ENCODE measurements around the gene CIT.
A peak's percentile ranks its signal among the peaks of the same experiment; 100 is the strongest.

CIT gene

DNA sequence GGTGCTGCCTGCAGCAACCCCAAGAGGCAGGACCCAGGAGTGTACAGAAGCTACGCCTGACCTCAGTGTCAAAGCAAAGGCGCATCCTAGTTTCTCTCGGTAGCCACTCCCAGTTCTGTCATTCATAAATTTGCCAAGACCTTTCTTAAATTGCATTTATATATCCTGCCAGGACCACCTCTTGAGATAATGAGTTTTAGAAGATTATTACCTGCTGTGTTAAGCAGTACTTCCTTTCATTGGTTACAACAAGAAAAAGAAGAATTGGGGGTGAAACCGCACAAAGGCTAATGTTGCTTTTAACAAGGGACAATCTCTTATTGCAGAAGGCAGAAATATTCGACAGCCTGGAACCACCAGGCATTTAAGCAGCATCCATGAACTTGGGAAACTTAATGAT, 57.8 kb downstream of the CIT start:
- ChIA-PET CTCF (no interaction called here), POLR2A (interaction anchor here (0.6 kb wide), 1 partner anchor 15 kb away, joined by 3 read pairs; no protein-coding TSS in a partner anchor)
- DNase-seq (ENCODE audit: extremely low spot score): no peak
- TF ChIP-seq, protein P1, sequence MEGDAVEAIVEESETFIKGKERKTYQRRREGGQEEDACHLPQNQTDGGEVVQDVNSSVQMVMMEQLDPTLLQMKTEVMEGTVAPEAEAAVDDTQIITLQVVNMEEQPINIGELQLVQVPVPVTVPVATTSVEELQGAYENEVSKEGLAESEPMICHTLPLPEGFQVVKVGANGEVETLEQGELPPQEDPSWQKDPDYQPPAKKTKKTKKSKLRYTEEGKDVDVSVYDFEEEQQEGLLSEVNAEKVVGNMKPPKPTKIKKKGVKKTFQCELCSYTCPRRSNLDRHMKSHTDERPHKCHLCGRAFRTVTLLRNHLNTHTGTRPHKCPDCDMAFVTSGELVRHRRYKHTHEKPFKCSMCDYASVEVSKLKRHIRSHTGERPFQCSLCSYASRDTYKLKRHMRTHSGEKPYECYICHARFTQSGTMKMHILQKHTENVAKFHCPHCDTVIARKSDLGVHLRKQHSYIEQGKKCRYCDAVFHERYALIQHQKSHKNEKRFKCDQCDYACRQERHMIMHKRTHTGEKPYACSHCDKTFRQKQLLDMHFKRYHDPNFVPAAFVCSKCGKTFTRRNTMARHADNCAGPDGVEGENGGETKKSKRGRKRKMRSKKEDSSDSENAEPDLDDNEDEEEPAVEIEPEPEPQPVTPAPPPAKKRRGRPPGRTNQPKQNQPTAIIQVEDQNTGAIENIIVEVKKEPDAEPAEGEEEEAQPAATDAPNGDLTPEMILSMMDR (IDR thresholded peaks at IDR 0.05; ENCODE audit: control extremely low read depth, extremely low read depth, low read depth, missing control alignments): no peak

DNA sequence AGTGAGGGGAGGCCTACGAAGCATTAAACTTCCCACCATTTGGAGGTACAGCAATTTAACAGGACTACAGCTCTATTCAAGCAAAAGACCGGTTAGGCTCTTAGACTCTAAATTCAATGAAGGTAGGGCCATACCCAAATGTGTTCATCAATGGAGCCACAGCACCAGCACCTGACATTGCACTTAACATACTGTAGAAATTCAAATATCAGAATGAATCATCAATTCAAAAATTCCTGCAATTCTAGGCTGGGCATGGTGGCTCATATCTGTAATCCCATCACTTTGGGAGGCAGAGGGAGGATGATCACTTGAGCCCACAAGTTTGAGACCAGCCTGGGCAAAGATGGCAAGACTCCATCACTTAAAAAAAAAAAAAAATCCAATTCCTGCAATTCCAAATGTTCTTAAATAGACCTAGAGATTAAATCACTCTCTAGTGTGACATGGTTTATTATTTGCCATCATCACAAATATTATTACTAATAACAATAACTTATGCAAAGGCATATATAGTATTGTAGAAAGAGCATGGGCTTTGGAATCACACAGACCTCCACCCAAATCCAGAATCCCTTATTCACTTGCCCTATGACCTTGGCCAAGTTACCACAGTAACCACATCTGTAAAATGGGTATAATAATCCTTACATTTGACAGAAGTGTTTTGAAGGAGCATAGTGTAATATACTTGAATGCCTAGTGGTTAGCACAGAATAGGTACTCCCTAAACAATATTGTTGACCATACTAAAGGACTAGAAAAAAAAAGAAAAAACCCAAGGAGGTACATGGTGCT, 59.4 kb downstream of the CIT start:
- TF ChIP-seq, protein P1 (IDR thresholded peaks at IDR 0.05; ENCODE audit: control extremely low read depth, extremely low read depth, low read depth, missing control alignments): no peak
- ChIA-PET POLR2A (no interaction called here), CTCF (no interaction called here)

DNA sequence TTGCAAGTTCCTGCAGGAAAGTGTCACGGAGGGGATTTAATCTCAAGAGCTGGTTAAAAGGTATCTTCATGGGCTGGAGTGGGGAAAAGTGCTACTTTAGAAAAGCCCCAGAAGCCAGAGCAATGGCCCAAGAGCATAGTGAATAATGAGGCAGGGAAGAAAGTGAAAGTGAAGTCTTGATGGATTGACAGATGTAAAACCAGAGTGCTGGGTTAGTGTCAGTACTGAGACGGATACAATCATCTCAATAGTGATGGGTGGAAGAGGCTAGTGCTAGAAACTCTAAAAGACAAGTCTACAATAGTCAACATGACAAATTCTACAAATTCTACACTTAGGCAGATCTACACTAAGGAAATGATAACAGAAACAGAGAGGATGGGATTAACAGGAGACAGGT, 68.1 kb downstream of the CIT start:
- TF ChIP-seq, protein P1 (IDR thresholded peaks at IDR 0.05; ENCODE audit: control extremely low read depth, extremely low read depth, low read depth, missing control alignments): no peak
- POLR2A ChIA-PET: no interaction called here
- CTCF ChIA-PET: interaction anchor here (1.3 to 1.4 kb wide), 2 partner anchors 9 to 93 kb away, joined by 4 read pairs; no protein-coding TSS in a partner anchor
- DNase-seq (ENCODE audit: extremely low spot score): peak; percentile 36

More for the DNA sequence above, 59.4 kb downstream of the CIT start:
- no peak for DNase-seq (ENCODE audit: extremely low spot score)

DNA sequence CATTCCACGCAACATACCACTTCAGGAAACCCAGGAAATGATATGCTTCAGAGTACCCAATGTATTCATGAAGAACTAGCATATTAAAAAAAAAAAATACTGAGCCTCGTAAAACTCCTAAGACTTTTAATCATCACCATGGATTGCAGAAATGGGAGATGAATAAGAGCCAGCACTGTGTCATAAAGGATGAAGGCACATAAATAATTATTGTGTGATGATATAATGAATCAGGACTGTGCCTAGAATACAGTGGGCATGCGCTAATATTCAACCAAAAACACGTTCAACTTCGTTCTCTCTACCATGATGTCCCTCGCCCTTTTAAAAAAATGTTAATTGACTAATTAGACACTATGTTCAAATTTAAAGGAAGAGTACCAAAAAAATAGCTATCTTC, 68.7 kb downstream of the CIT start:
- no peak for DNase-seq (ENCODE audit: extremely low spot score)
- POLR2A ChIA-PET: no interaction called here
- TF ChIP-seq, protein P1 (IDR thresholded peaks at IDR 0.05; ENCODE audit: control extremely low read depth, extremely low read depth, low read depth, missing control alignments): no peak
- CTCF ChIA-PET: interaction anchor here (1.3 to 1.4 kb wide), 2 partner anchors 8 to 94 kb away, joined by 4 read pairs; no protein-coding TSS in a partner anchor

DNA sequence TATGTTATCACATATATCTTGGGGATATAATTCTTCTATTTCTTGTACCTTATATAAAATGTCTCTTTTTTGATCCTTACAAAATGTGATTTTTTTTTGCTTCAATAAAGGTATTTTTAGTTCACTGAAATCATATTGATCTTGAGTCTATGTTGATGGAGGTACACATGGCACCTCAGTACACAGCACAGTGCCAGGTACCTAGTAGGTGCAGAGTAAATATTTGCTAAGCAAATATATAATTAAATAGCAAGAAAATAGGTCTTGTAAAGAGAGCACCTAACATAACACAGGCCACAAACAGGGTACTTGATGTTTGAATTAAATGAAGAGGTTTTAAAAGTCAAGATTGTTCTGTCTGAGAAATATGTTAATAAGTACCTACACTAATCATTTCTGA, 69.7 kb downstream of the CIT start:
- CTCF ChIA-PET: no interaction called here
- POLR2A ChIA-PET: no interaction called here
- TF ChIP-seq, protein P1 (IDR thresholded peaks at IDR 0.05; ENCODE audit: control extremely low read depth, extremely low read depth, low read depth, missing control alignments): no peak
- DNase-seq (ENCODE audit: extremely low spot score): no peak

DNA sequence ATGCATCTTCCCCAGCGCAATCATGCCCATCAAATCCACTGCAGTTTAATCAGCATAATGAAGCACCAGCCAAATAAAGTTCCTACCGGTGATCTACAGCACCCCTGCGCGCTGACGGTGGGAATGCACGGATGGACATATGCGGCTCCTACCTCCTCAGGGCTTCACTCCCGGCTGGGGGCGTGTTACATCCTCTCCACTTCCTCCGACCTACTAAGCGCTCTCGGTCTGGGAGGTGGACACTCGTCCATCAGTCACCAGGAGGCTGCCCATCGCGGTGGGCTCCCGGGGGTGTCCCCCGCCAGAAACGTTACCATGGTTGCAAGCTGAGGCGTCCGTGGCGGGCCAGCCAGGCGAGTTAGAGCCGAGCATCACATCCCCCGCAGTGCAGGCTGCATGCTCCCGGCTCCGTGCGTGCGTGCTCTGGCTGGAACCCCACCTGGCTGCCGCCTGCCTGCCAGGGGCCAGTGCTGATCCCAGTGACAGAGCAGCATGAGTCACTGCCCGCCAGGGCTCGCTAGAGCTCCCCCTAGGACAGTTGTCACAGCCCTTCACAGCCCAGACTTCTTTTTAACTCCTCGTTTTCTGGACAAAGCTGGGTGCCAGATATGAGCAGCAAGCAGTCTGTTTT, 73.0 kb downstream of the CIT start:
- POLR2A ChIA-PET: no interaction called here
- TF ChIP-seq, protein P1 (IDR thresholded peaks at IDR 0.05; ENCODE audit: control extremely low read depth, extremely low read depth, low read depth, missing control alignments): peak; percentile 14
- CTCF ChIA-PET: interaction anchor here (0.7 to 2.6 kb wide), 6 partner anchors 8 to 98 kb away, joined by 3 to 5 read pairs (median 3); no protein-coding TSS in a partner anchor
- DNase-seq (ENCODE audit: extremely low spot score): no peak

Measured in GM10248 (cell line).